H1 (cell line): ENCODE results near the gene CTBP2. TPM values are rescaled to one million over a fixed set of nuclear protein-coding genes. Genes with fewer than 3 reads are reported as not detected.

Experiments used
- CTCF ChIA-PET: fragments of 300-600 bp; sonication (Branson Sonifier 250); formaldehyde crosslinking; loops from one replicate; lab custom pipeline; 2021; ENCODE audit not compliant: partially characterized antibody; lab: Charles Lee
- POLR2A ChIA-PET: fragments of 300-600 bp; sonication (Branson Sonifier 250); formaldehyde crosslinking; loops from one replicate; lab custom pipeline; 2021; ENCODE audit warnings: inconsistent platforms; ENCODE audit not compliant: partially characterized antibody; lab: Charles Lee
- DNase-seq, 2 experiments: peaks; one replicate each; pipeline versions ENCODE4 v3.0.0 to v3.0.0-alpha.2; 2010 to 2022; ENCODE audit warnings: low spot score in 2 of 2, low read depth in 1 of 2, mixed read lengths in 1 of 2
- FAIRE-seq: peaks from 2 replicates; lab custom pipeline; 2011; peaks lifted over from hg19 to GRCh38; lab: Jason Lieb, UNC
- H2AFZ ChIP-seq: 2 replicates; pipeline ENCODE4 v1.8.1; 2012; ENCODE audit warnings: low read length, inconsistent platforms
- H2AK5ac ChIP-seq: 2 replicates; pipeline ENCODE4 v1.6.1; 2013; ENCODE audit warnings: low read depth, low read length
- H2BK120ac ChIP-seq: replicated peaks from 2 replicates; pipeline ENCODE3; 2013; ENCODE audit warnings: low read depth, low read length, inconsistent platforms
- H2BK12ac ChIP-seq: 2 replicates; pipeline ENCODE4 v1.6.1; 2013; ENCODE audit warnings: low read depth, low read length
- H2BK15ac ChIP-seq: 2 replicates; pipeline ENCODE4 v1.6.1; 2013; ENCODE audit warnings: low read length
- H2BK20ac ChIP-seq: 2 replicates; pipeline ENCODE4 v1.6.1; 2013; ENCODE audit warnings: low read length
- H2BK5ac ChIP-seq: 2 replicates; pipeline ENCODE4 v1.6.1; 2013; ENCODE audit warnings: low read depth, low read length
- H3K14ac ChIP-seq: 2 replicates; pipeline ENCODE4 v1.6.1; 2013; ENCODE audit warnings: inconsistent platforms; ENCODE audit not compliant: insufficient read length
- H3K18ac ChIP-seq: 2 replicates; pipeline ENCODE4 v1.6.1; 2013; ENCODE audit warnings: low read length; ENCODE audit errors: extremely low read depth
- H3K23ac ChIP-seq: 2 replicates; pipeline ENCODE4 v1.6.1; 2013; ENCODE audit warnings: inconsistent platforms; ENCODE audit not compliant: insufficient read length
- H3K23me2 ChIP-seq: 2 replicates; pipeline ENCODE4 v1.6.1; 2013; ENCODE audit warnings: low read depth, low read length
- H3K27ac ChIP-seq: 2 replicates; pipeline ENCODE4 v1.6.1; 2011; ENCODE audit warnings: low read depth, low read length, inconsistent platforms
- H3K27me3 ChIP-seq, 4 experiments: replicated peaks in 1 of 4; 1 replicate in 1 of 4; 2 replicates in 3 of 4; pipeline versions ENCODE4 v1.6.1 to v1.8.1; 2011 to 2013; ENCODE audit warnings: low read length in 3 of 4, mild to moderate bottlenecking in 3 of 4, inconsistent platforms in 2 of 4, mixed read lengths in 2 of 4, moderate library complexity in 1 of 4; ENCODE audit not compliant: control insufficient read depth in 3 of 4, insufficient read depth in 3 of 4; ENCODE audit errors: extremely low read depth in 1 of 4
- H3K36me3 ChIP-seq, 4 experiments: 2 replicates each; pipeline versions ENCODE4 v1.6.1 to v1.8.1; 2011 to 2013; ENCODE audit warnings: mild to moderate bottlenecking in 4 of 4, low read length in 3 of 4, moderate library complexity in 2 of 4, control low read depth in 1 of 4, inconsistent platforms in 1 of 4; ENCODE audit not compliant: insufficient read depth in 4 of 4, control insufficient read depth in 2 of 4
- H3K4ac ChIP-seq: replicated peaks from 2 replicates; pipeline ENCODE3; 2013; ENCODE audit warnings: low read length, low read depth, mixed read lengths, inconsistent platforms; ENCODE audit not compliant: insufficient read length
- H3K4me1 ChIP-seq, 4 experiments: replicated peaks in 1 of 4; 1 replicate in 1 of 4; 2 replicates in 3 of 4; pipeline versions ENCODE4 v1.6.1 to v1.8.1; 2011 to 2013; ENCODE audit warnings: low read length in 3 of 4, inconsistent platforms in 2 of 4, mixed read lengths in 1 of 4; ENCODE audit not compliant: insufficient read depth in 4 of 4, control insufficient read depth in 3 of 4
- H3K4me2 ChIP-seq, 2 experiments: 2 replicates each; pipeline versions ENCODE4 v1.6.1 to v1.8.1; 2011 to 2013; ENCODE audit warnings: low read depth in 2 of 2, low read length in 2 of 2, control low read depth in 1 of 2, inconsistent platforms in 1 of 2, mild to moderate bottlenecking in 1 of 2; ENCODE audit not compliant: insufficient read depth in 1 of 2
- H3K4me3 ChIP-seq, 4 experiments: fragments of 200-600, 300-600 bp in 1 of 4; sonication (generic), shearing (Covaris generic), sonication (Bioruptor Twin) in 1 of 4; 2 replicates each; pipeline versions ENCODE4 v1.5.1 to v1.8.1; 2011 to 2016; ENCODE audit warnings: low read length in 4 of 4, low read depth in 3 of 4, control low read depth in 2 of 4, inconsistent platforms in 2 of 4, mild to moderate bottlenecking in 2 of 4, mixed read lengths in 1 of 4, moderate library complexity in 1 of 4; ENCODE audit not compliant: insufficient read depth in 2 of 4; ENCODE audit errors: extremely low read depth in 1 of 4
- H3K56ac ChIP-seq: replicated peaks from 2 replicates; pipeline ENCODE3; 2013; ENCODE audit warnings: low read depth, mild to moderate bottlenecking, mixed read lengths, low read length, inconsistent platforms; ENCODE audit not compliant: insufficient read length
- H3K79me1 ChIP-seq: 2 replicates; pipeline ENCODE4 v1.6.1; 2013; ENCODE audit warnings: low read depth, low read length, control low read depth
- H3K79me2 ChIP-seq, 2 experiments: 2 replicates each; pipeline versions ENCODE4 v1.6.1 to v1.8.1; 2012 to 2013; ENCODE audit warnings: low read length in 2 of 2, mild to moderate bottlenecking in 2 of 2, inconsistent platforms in 1 of 2; ENCODE audit not compliant: insufficient read depth in 2 of 2, control insufficient read depth in 1 of 2
- H3K9ac ChIP-seq, 4 experiments: replicated peaks in 1 of 4; 1 replicate in 1 of 4; 2 replicates in 3 of 4; pipeline versions ENCODE4 v1.6.1 to v1.8.1; 2011 to 2013; ENCODE audit warnings: low read depth in 3 of 4, low read length in 3 of 4, control low read depth in 2 of 4, mild to moderate bottlenecking in 2 of 4, moderate library complexity in 2 of 4, inconsistent platforms in 1 of 4; ENCODE audit errors: extremely low read depth in 1 of 4
- H3K9me3 ChIP-seq, 2 experiments: 2 replicates each; pipeline versions ENCODE4 v1.6.1 to v1.8.1; 2012 to 2013; ENCODE audit warnings: mild to moderate bottlenecking in 2 of 2, moderate library complexity in 2 of 2, control low read depth in 1 of 2, inconsistent platforms in 1 of 2, low read depth in 1 of 2, low read length in 1 of 2, mixed read lengths in 1 of 2; ENCODE audit not compliant: insufficient read depth in 2 of 2
- H4K20me1 ChIP-seq, 2 experiments: replicated peaks in 1 of 2; 2 replicates each; pipeline versions ENCODE3 to v1.8.1; 2011 to 2013; ENCODE audit warnings: inconsistent platforms in 2 of 2, low read length in 2 of 2, mild to moderate bottlenecking in 1 of 2; ENCODE audit not compliant: insufficient read depth in 2 of 2, control insufficient read depth in 1 of 2
- H4K5ac ChIP-seq: 2 replicates; pipeline ENCODE4 v1.6.1; 2013; ENCODE audit warnings: low read length, low read depth, mixed read lengths, inconsistent platforms; ENCODE audit not compliant: insufficient read length
- H4K8ac ChIP-seq: 2 replicates; pipeline ENCODE4 v1.8.0; 2013; ENCODE audit warnings: mild to moderate bottlenecking, moderate library complexity, low read length, inconsistent platforms; ENCODE audit not compliant: insufficient read depth; ENCODE audit errors: extremely low read depth
- H4K91ac ChIP-seq: replicated peaks from 2 replicates; pipeline ENCODE3; 2013; ENCODE audit warnings: low read length, mixed read lengths, inconsistent platforms; ENCODE audit not compliant: insufficient read length
- BACH1 ChIP-seq: IDR thresholded peaks from 2 replicates; pipeline ENCODE4 v1.6.1; 2012; ENCODE audit warnings: low read length, improper control_type of control experiment
- RAD21 ChIP-seq, 2 experiments: IDR thresholded peaks in 1 of 2; conservative IDR thresholded peaks in 1 of 2; 2 replicates each; pipeline ENCODE4 v1.6.1; 2011; ENCODE audit warnings: low read depth in 2 of 2, low read length in 2 of 2, improper control_type of control experiment in 1 of 2, inconsistent platforms in 1 of 2, mild to moderate bottlenecking in 1 of 2, moderate library complexity in 1 of 2
- WGBS, 2 experiments: shearing (Covaris generic) in 1 of 2; methylation state at CpG; one replicate each; pipeline versions ENCODE4 v1.1.6 to v1.1.7; 2013 to 2015; ENCODE audit warnings: low lambda C conversion rate in 2 of 2, mixed read lengths in 2 of 2, inconsistent platforms in 1 of 2, low coverage in 1 of 2, missing lambda C conversion rate in 1 of 2; ENCODE audit not compliant: insufficient replicate concordance in 2 of 2, insufficient coverage in 1 of 2, insufficient read length in 1 of 2; ENCODE audit errors: extremely low coverage in 1 of 2, missing lambda C conversion rate in 1 of 2; 5-methylcytosine and 5-hydroxymethylcytosine counted together
- polyA plus RNA-seq, 7 experiments: library from polyadenylated mRNA; depleted of rRNA in 3 of 7; stranded (reverse) in 5 of 7; unstranded in 2 of 7; fragments of >200 nt in 5 of 7; fragments of 200-250 nt in 2 of 7; gene quantifications; 1 replicate in 5 of 7; 2 replicates in 1 of 7; 4 replicates in 1 of 7; pipeline versions ENCODE4 v1.2.1 to v1.2.3, GENCODE V29; 2011 to 2013; ENCODE audit warnings: missing spikeins in 2 of 7, mixed read lengths in 2 of 7
- total RNA-seq: library from RNA; stranded (reverse); fragmentation: NEBNext Ultra II Directional; extraction: Animal tissue kit (Norgen Biotek cat#: 25700); gene quantifications from 2 replicates; pipeline ENCODE4 v1.2.1, GENCODE V29; 2021

Gene CTBP2
- total and polyA plus RNA-seq, 2 of the 8 experiments (the other 6 are each of a cell fraction or from before 2014, with no cell fraction given) = 208 to 221 TPM

- no peak for DNase-seq
- no peak overlapping the region for H3K27ac ChIP-seq
- no peaks in the 10 kb centered on the region for H3K27me3 ChIP-seq
- H2BK20ac ChIP-seq = no peak overlapping the region
- H3K56ac ChIP-seq = no peak overlapping the region
- peaks cover 48 to 100% of the 10 kb centered on the region in 2 experiments for H3K79me2 ChIP-seq
- FAIRE-seq = no peak
- H2BK15ac ChIP-seq = no peak overlapping the region
- no peak overlapping the region for H3K9ac ChIP-seq
- no peak overlapping the region for H2AK5ac ChIP-seq
- H3K4me3 ChIP-seq = no peak overlapping the region
- no peak overlapping the region; the same call in 1 of the 2 replicates for H3K18ac ChIP-seq
- H2BK12ac ChIP-seq = no peak overlapping the region; the same call in 1 of the 2 replicates
- ChIA-PET CTCF (interaction anchor here (0.9 to 2.6 kb wide), 10 partner anchors 11 to 55 kb away, joined by 3 to 13 read pairs (median 5); no protein-coding TSS in a partner anchor), POLR2A (interaction anchor here (0.5 to 2.3 kb wide), 10 partner anchors 10 to 51 kb away, joined by 3 to 5 read pairs (median 3); no protein-coding TSS in a partner anchor)
- H3K9me3 ChIP-seq = no peaks in the 10 kb centered on the region
- H4K91ac ChIP-seq = no peak overlapping the region
- TF ChIP-seq BACH1 (no peak), RAD21 (IDR thresholded peaks at IDR 0.05 in 1 of 2, conservative IDR thresholded peaks at IDR 0.05 in 1 of 2; ENCODE audit: low read depth in 2 of 2, low read length in 2 of 2) (0 out of 4 replicates have a peak, but pooled peaks of 1 of the 2 experiments have one; percentile 14)
- TF ChIP-seq, all 59 proteins: peak for 1
- peaks cover 77 to 87% of the 10 kb centered on the region in 2 experiments for H4K20me1 ChIP-seq
- no peak overlapping the region for H3K23ac ChIP-seq
- WGBS, 2 experiments = 85% methylated on average over 10 of the region's 10 CpGs; no CpG with 5 or more reads in 1 of the 2 experiments
- H3K4me2 ChIP-seq = peak overlapping the region in 1 of 2 experiments; percentile 2; a peak in 1 of 4 replicates
- peaks cover 30% of the 10 kb centered on the region for H3K79me1 ChIP-seq
- H4K8ac ChIP-seq = no peak overlapping the region; the same call in 1 of the 2 replicates
- no peak overlapping the region for H2AFZ ChIP-seq
- no peak overlapping the region for H4K5ac ChIP-seq
- no peaks in the 10 kb centered on the region for H3K23me2 ChIP-seq
- H3K36me3 ChIP-seq = peaks cover 7 to 51% (median 17%) of the 10 kb centered on the region in 4 experiments; a peak in 7 of 8 replicates
- no peak overlapping the region for H2BK120ac ChIP-seq
- no peak overlapping the region for H3K14ac ChIP-seq
- peaks cover 21 to 48% (median 35%) of the 10 kb centered on the region in 4 experiments for H3K4me1 ChIP-seq
- no peak overlapping the region for H3K4ac ChIP-seq
- peak overlapping the region; percentile 35; the same call in 1 of the 2 replicates for H2BK5ac ChIP-seq
Measured at GRCh38 chr10:125102821-125103220, 57.5 kb downstream of the CTBP2 start.
